Loucy (cell line): ENCODE data around the gene ASH1L.
"Not testable (repeated sequence)": the region's sequence is repeated elsewhere in the genome, so short reads cannot be mapped to it uniquely, and the experiment has no call there.

ENCODE experiments used
- EZH2phosphoT487 ChIP-seq: fragments of 200-600 bp; IDR thresholded peaks from 2 replicates; pipeline ENCODE4 v1.6.1; 2018; ENCODE audit warnings: antibody characterized with exemption, mild to moderate bottlenecking, moderate library complexity, borderline replicate concordance
- TF ChIP-seq, protein P1 (sequence below): fragments of 200-600 bp; sonication (generic); conservative IDR thresholded peaks from 2 replicates; pipeline ENCODE4 v1.5.1; 2014; ENCODE audit warnings: mild to moderate bottlenecking, antibody characterized with exemption, low read length

DNA sequence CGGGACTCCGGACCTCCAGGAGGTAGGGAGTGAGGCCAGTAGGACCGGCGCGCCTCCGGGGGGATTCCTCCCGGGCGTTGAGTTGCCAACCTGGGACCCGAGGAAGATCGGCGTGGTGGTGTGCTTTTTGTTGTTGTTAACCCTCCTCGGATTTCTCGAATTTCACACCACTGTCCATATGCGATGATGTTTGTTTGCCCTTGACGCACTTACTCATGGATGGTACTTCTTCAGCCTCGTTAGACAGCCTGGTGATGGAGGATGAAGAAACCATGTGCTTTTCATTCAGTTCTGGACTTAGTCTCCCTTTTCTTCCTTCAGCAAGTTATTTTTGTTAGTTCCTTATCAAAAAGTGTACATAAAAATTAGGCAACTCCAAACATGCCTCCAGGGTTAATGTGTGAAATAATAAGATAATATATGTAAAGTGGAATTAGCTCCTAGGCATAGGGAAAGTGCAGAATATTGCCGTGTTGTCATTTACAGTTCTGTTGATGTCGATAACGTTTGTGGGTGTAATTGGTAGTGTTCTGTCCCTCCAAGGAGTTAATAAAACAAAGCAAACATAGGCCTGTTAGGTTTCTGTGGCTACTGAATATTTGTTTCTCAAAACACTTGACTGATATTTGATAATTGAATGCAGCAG is 897 bp upstream of the ASH1L start:
- TF ChIP-seq, protein P1, sequence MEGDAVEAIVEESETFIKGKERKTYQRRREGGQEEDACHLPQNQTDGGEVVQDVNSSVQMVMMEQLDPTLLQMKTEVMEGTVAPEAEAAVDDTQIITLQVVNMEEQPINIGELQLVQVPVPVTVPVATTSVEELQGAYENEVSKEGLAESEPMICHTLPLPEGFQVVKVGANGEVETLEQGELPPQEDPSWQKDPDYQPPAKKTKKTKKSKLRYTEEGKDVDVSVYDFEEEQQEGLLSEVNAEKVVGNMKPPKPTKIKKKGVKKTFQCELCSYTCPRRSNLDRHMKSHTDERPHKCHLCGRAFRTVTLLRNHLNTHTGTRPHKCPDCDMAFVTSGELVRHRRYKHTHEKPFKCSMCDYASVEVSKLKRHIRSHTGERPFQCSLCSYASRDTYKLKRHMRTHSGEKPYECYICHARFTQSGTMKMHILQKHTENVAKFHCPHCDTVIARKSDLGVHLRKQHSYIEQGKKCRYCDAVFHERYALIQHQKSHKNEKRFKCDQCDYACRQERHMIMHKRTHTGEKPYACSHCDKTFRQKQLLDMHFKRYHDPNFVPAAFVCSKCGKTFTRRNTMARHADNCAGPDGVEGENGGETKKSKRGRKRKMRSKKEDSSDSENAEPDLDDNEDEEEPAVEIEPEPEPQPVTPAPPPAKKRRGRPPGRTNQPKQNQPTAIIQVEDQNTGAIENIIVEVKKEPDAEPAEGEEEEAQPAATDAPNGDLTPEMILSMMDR = not testable (repeated sequence)
- TF ChIP-seq EZH2phosphoT487 = not testable (repeated sequence)
